ENCODE results near the gene TACC2.

- peak; percentile 32 for TF ChIP-seq CTCF (IDR thresholded peaks at IDR 0.05)
- no peak for TF ChIP-seq EZH2 (IDR thresholded peaks at IDR 0.05)
Observed at GRCh38 chr10:122162671-122163173, 173.8 kb downstream of the TACC2 start.
